Thyroid gland (tissue), 4 donors: Measurements from ENCODE around the gene CTDP1. TPM values are rescaled to one million over a fixed set of nuclear protein-coding genes. Genes with fewer than 3 reads are reported as not detected.

Experiments used
- DNase-seq, 2 donors: peaks; one replicate each; pipeline ENCODE4 v3.0.0-alpha.2; 2019
- H3K27ac ChIP-seq, 3 donors: fragments of 200-600 bp; sonication (generic); 1 replicate in 2 of 3; 2 replicates in 1 of 3; pipeline ENCODE4 v1.5.1; 2016 to 2019; ENCODE audit warnings: mild to moderate bottlenecking in 1 of 3, moderate library complexity in 1 of 3
- H3K27me3 ChIP-seq: fragments of 200-600 bp; sonication (generic); one replicate; pipeline ENCODE4 v1.5.1; 2019
- H3K36me3 ChIP-seq, 2 donors: fragments of 200-600 bp; sonication (generic); one replicate each; pipeline ENCODE4 v1.5.1; 2016 to 2019
- H3K4me1 ChIP-seq, 2 donors: fragments of 200-600 bp; sonication (generic); one replicate each; pipeline ENCODE4 v1.5.1; 2017 to 2019
- H3K4me3 ChIP-seq, 3 donors: fragments of 200-600 bp; sonication (generic); replicated peaks in 1 of 3; 1 replicate in 2 of 3; 2 replicates in 1 of 3; pipeline ENCODE4 v1.5.1; 2016; ENCODE audit warnings: mild to moderate bottlenecking in 1 of 3
- H3K9me3 ChIP-seq: fragments of 200-600 bp; sonication (generic); one replicate; pipeline ENCODE4 v1.5.1; 2017
- CTCF ChIP-seq, 6 experiments: fragments of 200-600 bp in 3 of 6; fragments of 450-650 bp in 3 of 6; sonication (generic) in 3 of 6; IDR thresholded peaks; one replicate each; pipeline ENCODE4 v1.5.1; 2016 to 2019; ENCODE audit warnings: antibody characterized with exemption in 6 of 6, mild to moderate bottlenecking in 2 of 6, inconsistent platforms in 1 of 6, moderate library complexity in 1 of 6
- POLR2A ChIP-seq, 2 donors: fragments of 450-650 bp; IDR thresholded peaks; one replicate each; pipeline ENCODE4 v1.6.1; 2017; ENCODE audit warnings: antibody characterized with exemption in 2 of 2, mild to moderate bottlenecking in 2 of 2, moderate library complexity in 1 of 2
- WGBS, 2 donors: methylation state at CpG; one replicate each; pipeline ENCODE4 v1.1.5; 2017; 5-methylcytosine and 5-hydroxymethylcytosine counted together
- intact Hi-C: fragments of 100-400 bp; cut with DNase I; formaldehyde crosslinking; loops from one replicate; pipeline ENCODE4 v1.15.1; 2023
- total RNA-seq, 4 donors: library from RNA; depleted of rRNA; stranded (reverse); fragments of >200 nt; gene quantifications; one replicate each; pipeline ENCODE4 v1.2.3, GENCODE V29; 2016

Gene CTDP1
- total RNA-seq, 4 donors from 2014 or later, result 18.5 to 23.6 (median 20.9) TPM

- 80 to 83% methylated on average over 46 of the region's 46 CpGs for WGBS, 2 donors
- TF ChIP-seq POLR2A (IDR thresholded peaks at IDR 0.05), result no peak
- no peak for TF ChIP-seq CTCF (IDR thresholded peaks at IDR 0.05)
- peaks cover 0 to 9% of the 10 kb centered on the region in 2 donors for H3K4me1 ChIP-seq
- intact Hi-C loops, result no loop called here
- DNase-seq, result no peak
- H3K9me3 ChIP-seq, result no peaks in the 10 kb centered on the region
- peaks cover 20% of the 10 kb centered on the region for H3K27me3 ChIP-seq
- H3K27ac ChIP-seq, result no peak overlapping the region
- H3K36me3 ChIP-seq, result no peaks in the 10 kb centered on the region
- H3K4me3 ChIP-seq, result no peak overlapping the region
These were observed 112.7 kb downstream of the CTDP1 start for GRCh38 chr18:79792096-79792987.

- Histone ChIP-seq H3K9me3 (no peaks in the 10 kb centered on the region), H3K4me1 (peaks cover 0 to 10% of the 10 kb centered on the region in 2 donors), H3K4me3 (no peak overlapping the region), H3K27ac (no peak overlapping the region), H3K27me3 (peaks cover 18% of the 10 kb centered on the region), H3K36me3 (no peaks in the 10 kb centered on the region)
- WGBS, 2 donors, result 73 to 81% methylated on average over 4 of the region's 4 CpGs
- TF ChIP-seq POLR2A (IDR thresholded peaks at IDR 0.05), result no peak
- TF ChIP-seq CTCF (IDR thresholded peaks at IDR 0.05), result no peak
- no peak for DNase-seq
- intact Hi-C loops, result no loop called here
These were observed 113.4 kb downstream of the CTDP1 start for GRCh38 chr18:79792988-79793355.

DNA sequence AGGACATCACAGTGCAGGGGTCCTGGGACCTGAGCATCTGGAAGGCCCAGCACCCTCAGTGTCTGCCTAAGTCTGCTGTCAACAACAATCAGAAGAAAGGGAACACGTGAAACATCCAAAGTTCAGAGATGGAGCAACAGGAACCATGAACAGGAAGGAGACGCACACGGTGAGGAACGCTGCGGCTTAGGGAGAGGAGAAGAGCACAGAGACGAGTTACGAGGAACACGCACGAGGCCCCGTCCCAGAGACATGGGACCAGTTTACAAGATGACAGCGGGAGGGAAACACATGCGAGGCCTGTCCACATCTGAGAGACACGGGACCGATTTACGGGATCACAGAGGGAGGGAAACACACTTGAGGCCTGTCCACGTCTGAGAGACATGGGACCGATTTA is 115.2 kb downstream of the CTDP1 start:
- intact Hi-C loops, result no loop called here
- no peak for DNase-seq
- 93 to 94% methylated on average over 17 of the region's 17 CpGs for WGBS, 2 donors
- Histone ChIP-seq H3K9me3 (no peaks in the 10 kb centered on the region), H3K4me3 (no peak overlapping the region), H3K36me3 (no peaks in the 10 kb centered on the region), H3K27ac (no peak overlapping the region), H3K27me3 (peaks cover 19% of the 10 kb centered on the region), H3K4me1 (peaks cover 8 to 16% of the 10 kb centered on the region in 2 donors)
- no peak for TF ChIP-seq CTCF (IDR thresholded peaks at IDR 0.05)
- no peak for TF ChIP-seq POLR2A (IDR thresholded peaks at IDR 0.05)

GRCh38 chr18:79795446-79795845 is 115.8 kb downstream of the CTDP1 start:
- WGBS, 2 donors, result 87% methylated on average over 19 of the region's 19 CpGs
- intact Hi-C loops, result no loop called here
- Histone ChIP-seq H3K4me3 (no peak overlapping the region), H3K9me3 (no peaks in the 10 kb centered on the region), H3K27ac (no peak overlapping the region), H3K27me3 (peaks cover 19% of the 10 kb centered on the region), H3K36me3 (no peaks in the 10 kb centered on the region), H3K4me1 (peaks cover 8 to 16% of the 10 kb centered on the region in 2 donors)
- TF ChIP-seq CTCF (IDR thresholded peaks at IDR 0.05) (no peak), POLR2A (IDR thresholded peaks at IDR 0.05) (no peak)
- no peak for DNase-seq

GRCh38 chr18:79796016-79796415 is 116.4 kb downstream of the CTDP1 start:
- intact Hi-C loops, result no loop called here
- no peak for TF ChIP-seq CTCF (IDR thresholded peaks at IDR 0.05)
- no peak for TF ChIP-seq POLR2A (IDR thresholded peaks at IDR 0.05)
- peaks cover 19% of the 10 kb centered on the region for H3K27me3 ChIP-seq
- WGBS, 2 donors, result 51 to 66% methylated on average over 7 of the region's 7 CpGs
- H3K36me3 ChIP-seq, result no peaks in the 10 kb centered on the region
- H3K4me1 ChIP-seq, result peaks cover 8 to 16% of the 10 kb centered on the region in 2 donors
- H3K27ac ChIP-seq, result no peak overlapping the region
- H3K9me3 ChIP-seq, result no peaks in the 10 kb centered on the region
- DNase-seq, result no peak
- H3K4me3 ChIP-seq, result no peak overlapping the region
